ENCODE results near the gene SLC30A1. TPM values are rescaled to one million over a fixed set of nuclear protein-coding genes. Genes with fewer than 3 reads are reported as not detected.

The SLC30A1 gene
- total and polyA plus RNA-seq, 11 donors: 2.8 to 29.2 (median 14.0) TPM

DNA sequence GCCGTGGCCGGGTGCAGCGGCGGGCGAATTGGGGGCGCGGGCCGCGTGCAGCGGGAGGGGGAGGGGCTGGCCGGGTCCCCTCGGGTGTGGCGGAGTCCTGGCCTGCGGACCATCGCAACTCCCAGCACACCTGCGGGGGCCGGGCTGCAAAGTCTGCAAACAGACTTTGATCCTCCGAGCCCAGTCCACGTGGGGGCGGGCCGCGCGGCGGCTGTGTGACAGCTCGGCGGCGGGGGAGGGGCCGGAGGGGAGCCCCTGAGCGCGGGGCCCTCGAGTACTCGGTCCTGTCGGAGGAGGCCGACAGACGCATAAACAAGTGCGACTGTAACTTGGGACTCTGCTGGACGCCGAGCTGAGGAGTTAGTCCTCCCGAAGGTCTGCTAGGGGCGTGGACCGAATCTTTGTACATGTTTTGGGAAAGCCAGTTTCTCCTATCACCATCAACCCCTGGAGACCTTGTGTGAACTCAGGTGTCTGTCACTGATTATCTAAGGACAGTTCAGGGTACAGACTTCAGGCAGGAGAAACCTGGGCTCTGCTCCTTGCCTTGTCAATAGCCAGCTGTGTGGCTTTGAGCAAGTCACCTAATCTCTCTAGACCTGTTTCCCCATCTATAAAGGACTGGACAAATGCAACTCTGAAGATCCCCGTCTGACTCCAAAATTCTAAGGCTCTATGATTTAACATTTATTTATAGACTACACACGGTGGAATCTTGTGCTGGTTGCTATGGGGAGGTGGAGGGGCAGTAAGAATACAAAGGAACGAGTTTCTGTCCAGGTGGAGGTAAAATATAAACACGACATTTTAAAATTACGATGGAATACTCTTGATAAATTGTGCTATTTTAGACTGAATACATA, 710 bp upstream of the SLC30A1 start:
- DNase-seq: peak in 2 of 5 donors; percentile 86 to 90
- H3K4me3 ChIP-seq: peak overlapping the region; percentile 78 to 98 (median 90)
- peaks cover 0 to 15% (median 12%) of the 10 kb centered on the region in 9 donors for H3K36me3 ChIP-seq
- ATAC-seq: peak; percentile 26 to 77 (median 61)
- H3K27me3 ChIP-seq: no peaks in the 10 kb centered on the region
- peak overlapping the region; percentile 74 to 99 (median 98) for H3K27ac ChIP-seq
- 4 to 6% (median 5%) methylated on average over 28 to 46 of the region's 46 CpGs for WGBS, 4 donors
- intact Hi-C loops (cut with DNase I): loop anchor here (2.0 to 10.0 kb wide), 15 partner anchors 33 to 321 kb away; partner anchors contain the start of gene RCOR3 (in 1 of the 10)
- peaks cover 0 to 59% (median 32%) of the 10 kb centered on the region in 12 donors for H3K4me1 ChIP-seq
- TF ChIP-seq POLR2A (IDR thresholded peaks at IDR 0.05): no peak
- TF ChIP-seq, protein P1, sequence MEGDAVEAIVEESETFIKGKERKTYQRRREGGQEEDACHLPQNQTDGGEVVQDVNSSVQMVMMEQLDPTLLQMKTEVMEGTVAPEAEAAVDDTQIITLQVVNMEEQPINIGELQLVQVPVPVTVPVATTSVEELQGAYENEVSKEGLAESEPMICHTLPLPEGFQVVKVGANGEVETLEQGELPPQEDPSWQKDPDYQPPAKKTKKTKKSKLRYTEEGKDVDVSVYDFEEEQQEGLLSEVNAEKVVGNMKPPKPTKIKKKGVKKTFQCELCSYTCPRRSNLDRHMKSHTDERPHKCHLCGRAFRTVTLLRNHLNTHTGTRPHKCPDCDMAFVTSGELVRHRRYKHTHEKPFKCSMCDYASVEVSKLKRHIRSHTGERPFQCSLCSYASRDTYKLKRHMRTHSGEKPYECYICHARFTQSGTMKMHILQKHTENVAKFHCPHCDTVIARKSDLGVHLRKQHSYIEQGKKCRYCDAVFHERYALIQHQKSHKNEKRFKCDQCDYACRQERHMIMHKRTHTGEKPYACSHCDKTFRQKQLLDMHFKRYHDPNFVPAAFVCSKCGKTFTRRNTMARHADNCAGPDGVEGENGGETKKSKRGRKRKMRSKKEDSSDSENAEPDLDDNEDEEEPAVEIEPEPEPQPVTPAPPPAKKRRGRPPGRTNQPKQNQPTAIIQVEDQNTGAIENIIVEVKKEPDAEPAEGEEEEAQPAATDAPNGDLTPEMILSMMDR (IDR thresholded peaks at IDR 0.05): peak in 1 of 12 donors; percentile 11
- H3K9me3 ChIP-seq: no peaks in the 10 kb centered on the region

DNA sequence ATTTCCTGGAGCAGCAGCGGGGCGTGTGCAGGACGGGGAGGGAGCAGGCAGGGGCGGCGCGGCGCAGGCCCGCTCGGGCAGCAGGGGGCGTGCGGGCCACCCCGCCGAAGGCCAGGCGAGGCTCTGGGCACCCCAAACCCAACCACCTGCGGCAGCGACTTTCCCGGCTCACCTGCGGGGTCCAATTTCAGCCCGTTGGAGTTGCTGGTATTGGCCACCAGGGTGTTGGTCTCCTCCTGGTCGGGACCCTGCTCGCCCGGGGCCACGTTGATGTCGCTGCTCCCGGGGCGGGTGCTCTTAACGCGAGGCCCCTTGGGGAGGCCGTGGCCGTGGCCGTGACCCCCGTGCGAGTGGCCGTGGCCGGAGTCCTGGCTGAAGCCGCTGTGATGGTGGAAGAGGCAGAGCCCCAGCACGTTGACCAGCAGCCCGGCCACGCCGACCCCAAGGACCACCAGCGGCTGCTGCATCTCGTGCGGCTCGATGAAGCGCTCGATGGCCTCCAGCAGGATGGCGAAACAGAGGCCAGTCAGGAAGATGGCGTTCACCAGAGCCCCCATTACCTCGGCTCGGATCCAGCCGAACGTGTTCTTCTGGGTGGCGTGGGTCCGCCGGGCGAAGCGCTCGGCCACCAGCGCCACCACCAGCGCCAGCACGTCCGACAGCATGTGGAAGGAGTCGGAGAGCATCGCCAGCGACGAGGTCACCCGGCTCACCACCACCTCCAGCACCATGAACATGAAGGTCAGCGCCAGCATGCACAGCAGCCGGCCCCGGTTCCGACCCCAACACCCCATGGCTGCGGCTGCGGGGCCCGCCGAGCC, 932 bp downstream of the SLC30A1 start:
- WGBS, 4 donors: 0 to 4% (median 1%) methylated on average over 5 to 75 of the region's 75 CpGs
- Histone ChIP-seq H3K9me3 (no peaks in the 10 kb centered on the region), H3K27me3 (no peaks in the 10 kb centered on the region), H3K27ac (peak overlapping the region; percentile 92 to 99 (median 98)), H3K4me3 (peak overlapping the region; percentile 78 to 98 (median 90)), H3K36me3 (peaks cover 0 to 30% (median 22%) of the 10 kb centered on the region in 9 donors), H3K4me1 (peaks cover 0 to 65% (median 39%) of the 10 kb centered on the region in 12 donors)
- TF ChIP-seq, protein P1 (IDR thresholded peaks at IDR 0.05): peak; percentile 78 to 96 (median 88)
- no peak for TF ChIP-seq POLR2A (IDR thresholded peaks at IDR 0.05)
- ATAC-seq: peak; percentile 34 to 74 (median 68)
- DNase-seq: peak; percentile 75 to 89 (median 79)
- intact Hi-C loops (cut with DNase I): loop anchor here (1.0 to 10.0 kb wide), 16 partner anchors 34 to 319 kb away; partner anchors contain the start of gene RCOR3 (in 1 of the 10)

DNA sequence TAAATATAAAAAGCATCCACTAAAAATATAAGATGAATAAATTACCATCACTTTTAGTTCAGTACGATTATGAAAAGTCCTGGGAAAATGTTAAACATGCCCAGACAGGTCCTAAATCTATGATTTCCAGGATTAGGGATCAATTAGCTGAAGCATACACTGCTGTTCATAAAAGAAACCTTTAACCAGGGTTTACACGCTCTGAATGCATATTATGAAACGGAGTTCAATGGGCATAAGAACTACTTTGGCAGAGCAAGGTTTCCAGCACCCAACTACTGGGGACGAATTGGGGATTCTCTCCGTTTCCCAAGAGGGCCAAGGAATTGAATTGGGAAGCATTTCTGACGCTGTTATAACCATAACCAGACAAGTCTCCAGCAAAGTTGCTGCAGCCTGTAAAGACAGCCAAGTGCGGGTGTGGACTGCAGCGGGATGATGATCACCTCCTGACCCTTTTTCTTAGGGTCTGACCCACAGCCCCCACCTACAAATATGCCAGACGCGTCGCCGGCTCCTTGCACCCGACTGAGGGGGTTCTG, 1.6 kb downstream of the SLC30A1 start:
- intact Hi-C loops (cut with DNase I): loop anchor here (1.0 to 10.0 kb wide), 13 partner anchors 35 to 247 kb away; no protein-coding TSS in a partner anchor

More for the DNA sequence above, 1.6 kb downstream of the SLC30A1 start:
- ATAC-seq: no peak
- H3K27me3 ChIP-seq: no peaks in the 10 kb centered on the region
- peak overlapping the region in 11 of 12 donors; percentile 92 to 99 (median 98) for H3K27ac ChIP-seq
- no peak for DNase-seq
- H3K36me3 ChIP-seq: peaks cover 0 to 37% (median 22%) of the 10 kb centered on the region in 9 donors
- H3K4me3 ChIP-seq: peak overlapping the region; percentile 78 to 98 (median 90)
- 0 to 1% (median 0%) methylated on average over 9 to 13 of the region's 13 CpGs for WGBS, 4 donors
- TF ChIP-seq POLR2A (IDR thresholded peaks at IDR 0.05): no peak
- TF ChIP-seq, protein P1 (IDR thresholded peaks at IDR 0.05): no peak
- no peaks in the 10 kb centered on the region for H3K9me3 ChIP-seq
- peaks cover 0 to 65% (median 39%) of the 10 kb centered on the region in 12 donors for H3K4me1 ChIP-seq
